ENCODE data around the gene FUNDC1.
A peak's percentile ranks its signal among the peaks of the same experiment; 100 is the strongest.
"Not testable (repeated sequence)": the region's sequence is repeated elsewhere in the genome, so short reads cannot be mapped to it uniquely, and the experiment has no call there.

FUNDC1 gene, protein sequence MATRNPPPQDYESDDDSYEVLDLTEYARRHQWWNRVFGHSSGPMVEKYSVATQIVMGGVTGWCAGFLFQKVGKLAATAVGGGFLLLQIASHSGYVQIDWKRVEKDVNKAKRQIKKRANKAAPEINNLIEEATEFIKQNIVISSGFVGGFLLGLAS

DNA sequence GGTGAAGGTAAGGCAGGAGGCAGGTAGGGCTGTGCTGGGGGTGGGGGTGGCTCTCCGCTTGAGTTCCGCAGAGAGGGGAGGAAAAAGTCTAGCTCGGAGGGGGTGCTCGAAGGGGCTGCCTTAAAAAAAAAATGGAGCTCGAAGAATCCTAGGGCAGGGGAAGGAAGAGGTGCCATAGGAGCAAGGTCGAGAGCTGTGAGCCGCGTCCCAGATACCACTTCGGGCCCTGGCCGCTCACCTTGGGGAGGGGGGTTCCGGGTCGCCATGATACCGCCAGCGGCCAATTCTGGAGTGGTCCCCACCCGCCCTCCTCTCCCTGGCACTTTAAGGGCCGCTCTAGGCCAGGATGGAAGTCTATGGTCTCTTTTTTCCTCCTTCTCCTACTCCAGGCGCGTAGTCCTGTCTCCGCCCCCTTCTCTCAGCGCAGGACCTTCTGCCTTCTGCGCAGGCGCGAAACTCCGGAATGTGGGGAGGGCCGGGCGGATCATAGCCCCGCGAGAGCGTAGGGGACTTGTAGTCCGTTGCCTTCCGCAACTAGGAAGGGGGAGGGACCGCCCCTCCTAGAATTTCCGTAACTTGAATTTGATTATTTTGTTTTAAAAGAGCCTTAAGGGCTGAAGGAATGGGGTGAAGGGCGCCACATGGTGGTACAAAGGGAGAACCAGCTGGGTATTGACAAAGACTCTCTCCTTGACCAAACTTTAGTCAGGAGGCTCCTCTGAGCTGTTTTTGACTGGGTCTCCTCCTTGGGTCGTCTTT lies at the start of gene FUNDC1:
TSS of gene FUNDC1 (minus strand) at position 293 of the 759 bp plus-strand sequence. CDS start at position 266, 27 bp downstream.
- peak; percentile 95 for DNase-seq

DNA sequence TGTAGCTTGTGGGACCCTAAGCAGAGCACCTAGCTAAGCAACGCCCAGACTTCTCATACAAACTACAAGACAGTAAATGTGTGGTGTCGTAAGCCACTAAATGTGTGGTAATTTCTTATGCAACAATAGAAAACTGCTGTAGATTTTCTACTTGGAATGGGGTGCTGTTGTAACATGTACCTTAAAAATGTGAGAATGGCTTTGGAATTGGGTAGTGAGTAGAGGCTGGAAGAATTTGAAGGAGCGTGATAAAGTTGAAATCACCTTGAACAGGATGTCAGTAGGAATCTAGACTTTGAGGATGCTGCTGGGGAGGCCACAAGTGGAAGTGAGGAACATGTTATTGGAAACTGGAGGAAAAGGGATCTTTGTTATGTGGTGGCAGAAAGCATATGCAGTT lies 43.2 kb upstream of the FUNDC1 start:
- DNase-seq, result no peak

DNA sequence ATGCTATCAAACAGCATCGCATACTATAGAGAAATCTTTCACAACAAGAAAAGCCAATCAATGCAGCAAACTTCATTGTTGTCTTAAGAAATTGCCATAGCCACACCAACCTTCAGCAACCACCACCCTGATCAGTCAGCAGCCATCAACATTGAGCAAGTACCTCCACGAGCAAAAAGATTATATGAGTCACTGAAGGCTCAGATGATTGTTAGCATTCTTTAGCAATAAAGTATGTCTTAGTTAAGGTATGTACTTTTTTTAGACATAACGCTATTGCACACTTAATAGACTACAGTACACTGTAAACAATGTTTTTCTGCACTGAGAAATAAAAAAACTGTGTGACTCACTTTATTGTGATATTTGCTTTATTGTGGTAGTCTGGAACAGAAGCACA lies 37.8 kb upstream of the FUNDC1 start:
- DNase-seq, result peak; percentile 7

DNA sequence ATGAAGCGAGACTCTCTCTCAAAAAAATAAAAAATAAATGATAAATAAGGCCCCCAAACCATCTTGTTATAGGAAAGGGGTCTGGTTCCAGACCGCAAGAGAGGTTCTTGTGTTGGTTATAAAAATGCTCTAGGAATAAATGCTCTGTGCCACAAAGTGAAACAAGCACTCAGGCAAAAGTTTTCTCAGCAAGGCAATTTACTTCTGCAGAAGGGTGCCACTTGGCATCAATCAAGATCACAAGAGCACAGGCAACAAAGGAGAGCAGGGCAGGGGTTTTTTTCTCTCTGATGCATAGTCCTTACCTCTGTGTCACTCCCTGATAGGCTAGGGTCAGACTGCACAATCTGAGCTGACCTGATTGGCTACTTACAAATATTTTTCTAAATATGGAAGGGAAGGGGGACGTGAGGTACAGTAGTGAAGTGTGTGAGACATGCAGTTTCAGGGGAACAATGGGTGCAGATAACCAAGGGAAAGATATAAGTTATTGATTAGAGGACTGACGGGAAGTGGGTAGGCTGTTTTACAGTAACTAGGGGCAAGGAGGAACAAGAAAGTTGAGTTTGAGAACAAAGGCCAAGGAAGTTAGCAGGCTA lies 29.8 kb upstream of the FUNDC1 start:
- no peak for DNase-seq

DNA sequence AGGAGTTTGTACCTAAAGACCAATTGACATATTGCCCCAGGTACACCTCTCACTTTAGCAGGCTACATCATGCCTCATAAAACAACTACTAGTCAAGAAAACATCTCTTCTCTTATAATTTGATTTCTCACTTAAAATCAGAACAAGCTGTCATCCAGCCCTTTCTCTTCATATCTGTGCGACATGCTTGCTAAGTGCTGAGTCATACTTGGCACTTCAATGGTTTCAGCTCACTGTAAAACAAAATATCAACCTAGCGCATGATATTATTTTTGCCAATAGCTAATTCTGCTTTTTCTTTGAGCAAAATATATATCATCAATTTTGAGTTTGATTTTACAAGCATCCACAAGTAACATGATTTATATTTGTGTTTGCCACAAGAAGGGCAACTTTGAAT lies 27.9 kb upstream of the FUNDC1 start:
- DNase-seq, result peak; percentile 63

DNA sequence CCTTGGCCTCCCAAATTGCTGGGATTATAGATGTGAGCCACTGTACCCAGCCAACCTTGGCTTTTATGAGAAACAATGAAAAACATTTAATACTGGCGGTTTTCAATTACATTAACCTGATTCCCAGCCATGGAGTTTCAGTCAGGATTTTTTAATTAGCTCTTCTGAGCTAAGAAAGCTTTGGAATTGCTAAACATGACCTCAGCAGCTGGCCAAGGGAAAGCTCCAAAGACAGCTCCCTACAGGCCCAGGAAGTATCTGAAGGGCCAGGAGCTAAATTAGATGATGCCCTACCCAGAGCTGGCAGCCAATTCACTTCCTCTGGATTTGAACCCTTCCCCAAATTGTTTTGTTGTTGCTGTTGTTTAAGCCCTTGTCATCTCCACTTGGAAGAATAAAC lies 26.5 kb upstream of the FUNDC1 start:
- no peak for DNase-seq

DNA sequence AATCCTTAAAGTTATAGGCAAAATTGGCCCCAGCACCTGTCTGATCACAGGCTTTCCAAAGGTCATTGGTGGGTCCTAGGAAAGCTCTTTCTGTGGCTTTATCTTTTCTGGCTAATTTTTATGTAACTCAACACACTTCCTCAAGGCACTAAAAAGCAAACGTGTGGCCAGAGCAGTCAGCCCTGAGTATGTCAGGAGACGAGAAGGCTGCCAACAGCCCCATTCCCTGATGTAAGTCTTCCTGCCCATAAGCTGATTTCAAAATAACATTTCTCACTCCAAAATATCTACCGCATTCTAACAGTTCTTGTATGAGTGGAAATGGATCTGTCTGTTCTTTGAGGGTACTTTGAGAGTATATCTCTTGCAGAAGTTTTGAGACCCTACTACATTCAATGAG lies 25.5 kb upstream of the FUNDC1 start:
- no peak for DNase-seq

DNA sequence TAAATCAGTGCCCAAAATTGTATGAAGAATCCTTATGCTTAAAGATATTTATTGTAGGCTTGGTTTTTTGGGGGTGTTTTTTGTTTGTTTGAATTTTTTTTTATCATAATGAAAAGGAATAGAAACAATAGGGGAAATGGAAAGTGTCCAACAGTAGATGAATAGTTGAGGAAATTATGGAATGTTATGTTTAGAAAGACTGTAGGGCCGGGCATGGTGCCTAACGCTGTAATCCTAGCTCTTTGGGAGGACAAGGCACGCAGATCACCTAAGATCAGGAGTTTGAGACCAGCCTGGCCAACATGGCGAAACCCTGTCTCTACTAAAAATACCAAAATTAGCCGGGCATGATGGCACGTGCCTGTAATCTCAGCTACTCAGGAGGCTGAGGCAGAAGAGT lies 19.2 kb upstream of the FUNDC1 start:
- not testable (repeated sequence) for DNase-seq

DNA sequence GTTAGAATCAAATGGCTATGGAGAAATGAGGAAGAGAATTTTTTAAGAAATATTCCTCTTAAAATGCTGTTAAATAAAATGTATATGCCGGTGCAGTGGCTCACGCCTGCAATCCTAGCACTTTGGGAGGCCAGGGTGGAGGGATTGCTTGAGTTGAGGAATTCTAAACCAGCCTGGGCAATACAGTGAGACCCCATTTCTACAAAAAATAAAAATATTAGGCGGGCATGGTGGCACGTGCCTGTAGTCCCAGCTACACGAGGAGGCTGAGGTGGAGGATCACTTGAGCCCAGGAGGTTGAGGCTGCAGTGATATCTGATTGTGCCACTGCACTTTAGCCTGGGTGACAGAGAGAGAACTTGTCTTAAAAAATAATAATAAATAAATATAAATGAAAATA lies 7.9 kb upstream of the FUNDC1 start:
- DNase-seq, result no peak

DNA sequence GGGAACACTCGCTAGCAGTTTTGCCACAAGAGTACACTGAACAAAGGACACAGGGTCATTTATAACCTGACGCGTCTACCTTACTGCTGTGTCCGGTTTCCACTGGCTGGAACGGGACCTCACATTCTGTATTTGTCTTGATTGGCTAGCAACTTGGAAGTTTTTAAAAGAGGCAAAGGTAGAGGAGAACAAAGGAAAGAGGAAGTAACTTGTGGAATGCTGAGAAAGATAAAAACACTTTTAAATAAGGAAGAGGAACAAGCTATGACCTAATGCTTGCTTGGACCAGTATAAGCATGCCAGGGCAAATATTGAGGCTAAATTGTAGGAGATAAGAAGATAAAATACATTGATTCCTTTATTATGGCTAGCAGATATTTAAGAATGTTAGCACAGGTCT lies 2.8 kb upstream of the FUNDC1 start:
- not testable (repeated sequence) for DNase-seq

DNA sequence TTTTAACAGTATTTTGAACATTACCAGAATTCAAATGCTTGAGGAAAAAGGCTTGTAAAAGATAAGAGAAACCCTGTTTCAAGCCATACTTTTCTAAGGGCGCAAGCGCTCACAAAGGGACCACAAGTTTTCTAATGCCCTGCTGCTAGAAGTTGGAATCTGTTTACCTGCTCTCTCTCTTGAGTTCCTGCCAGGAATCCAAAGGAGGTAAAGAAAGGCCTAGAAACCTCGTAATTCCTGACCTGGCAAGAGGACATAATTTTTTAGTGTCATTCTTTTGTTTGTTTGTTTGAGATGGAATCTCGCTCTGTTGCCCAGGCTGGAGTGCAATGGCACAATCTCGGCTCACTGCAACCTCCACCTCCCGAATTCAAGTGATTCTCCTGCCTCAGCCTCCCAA lies 1.4 kb upstream of the FUNDC1 start:
- DNase-seq, result no peak

DNA sequence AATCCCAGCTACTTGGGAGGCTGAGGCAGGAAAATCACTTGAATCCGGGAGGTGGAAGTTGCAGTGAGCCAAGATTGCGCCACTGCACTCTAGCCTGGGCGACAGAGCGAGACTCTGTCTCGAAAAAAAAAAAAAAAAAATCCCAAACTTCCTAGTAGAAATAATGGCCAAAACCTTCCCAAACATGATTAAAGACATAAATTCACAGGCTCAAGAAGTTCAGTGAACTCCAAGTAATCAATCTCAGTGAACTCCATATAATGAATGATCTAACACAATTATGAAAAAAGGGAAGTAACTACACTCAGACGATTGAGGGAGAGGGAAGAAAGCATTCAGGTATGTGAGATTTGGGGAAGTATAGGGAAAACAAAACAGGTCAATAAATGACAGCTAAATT lies 6.5 kb downstream of the FUNDC1 start:
- DNase-seq, result no peak

DNA sequence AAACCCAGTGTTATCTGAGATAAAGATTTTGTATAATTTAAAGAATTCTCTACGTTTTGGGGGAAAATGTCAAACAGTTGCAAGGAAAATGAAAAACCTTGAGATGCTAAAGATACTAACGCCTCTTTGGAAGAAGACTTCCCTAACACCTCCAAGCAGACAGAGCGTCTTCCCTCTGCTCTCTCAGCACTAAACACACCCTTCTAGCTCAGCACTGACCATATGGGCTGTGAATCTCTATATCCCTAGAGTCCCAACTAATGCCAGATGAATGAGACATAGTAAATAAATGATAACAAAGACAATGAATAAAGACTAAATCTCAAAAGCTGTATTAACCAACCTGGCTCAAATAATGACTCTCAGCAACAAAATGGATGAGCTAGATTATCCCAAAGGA lies 13.3 kb downstream of the FUNDC1 start:
- no peak for DNase-seq

DNA sequence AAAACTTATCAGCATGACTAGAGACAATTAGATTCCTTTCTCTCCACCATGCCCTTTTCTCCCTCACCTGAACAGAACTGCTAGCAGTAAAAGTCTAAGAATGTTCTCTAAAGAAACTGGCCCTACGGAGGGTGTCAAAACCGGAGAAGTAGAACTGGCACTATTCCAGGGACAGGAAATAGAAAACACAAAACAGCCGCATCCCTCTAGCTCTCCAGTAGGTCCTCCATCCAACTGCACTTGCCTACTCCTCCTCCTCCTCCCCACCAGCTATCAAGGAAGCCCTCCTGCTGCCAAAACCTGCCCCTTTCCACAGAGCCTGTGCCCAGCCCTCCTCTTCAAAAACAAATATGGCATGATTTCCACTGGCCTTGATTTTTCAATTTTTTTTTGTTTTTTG lies 28.4 kb downstream of the FUNDC1 start:
- DNase-seq, result no peak

DNA sequence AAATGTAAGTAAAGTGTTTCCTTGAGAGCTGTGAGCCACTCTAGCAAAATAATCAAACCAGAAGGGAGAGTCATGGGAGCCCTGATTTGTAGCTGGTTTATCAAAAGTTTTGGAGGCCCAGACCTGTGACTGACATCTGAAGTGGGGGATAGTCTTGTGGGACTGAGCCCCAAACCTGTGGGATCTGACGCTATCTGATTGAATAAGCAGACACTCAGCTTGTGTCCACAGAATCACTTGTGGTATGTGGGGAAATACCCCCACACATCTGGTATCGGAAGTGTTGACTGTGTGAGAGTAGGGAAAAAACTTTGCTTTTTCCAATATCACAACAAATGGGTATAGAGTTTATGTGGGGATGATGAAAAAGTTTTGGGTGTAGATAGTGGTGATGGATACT lies 35.4 kb downstream of the FUNDC1 start:
- DNase-seq, result no peak

DNA sequence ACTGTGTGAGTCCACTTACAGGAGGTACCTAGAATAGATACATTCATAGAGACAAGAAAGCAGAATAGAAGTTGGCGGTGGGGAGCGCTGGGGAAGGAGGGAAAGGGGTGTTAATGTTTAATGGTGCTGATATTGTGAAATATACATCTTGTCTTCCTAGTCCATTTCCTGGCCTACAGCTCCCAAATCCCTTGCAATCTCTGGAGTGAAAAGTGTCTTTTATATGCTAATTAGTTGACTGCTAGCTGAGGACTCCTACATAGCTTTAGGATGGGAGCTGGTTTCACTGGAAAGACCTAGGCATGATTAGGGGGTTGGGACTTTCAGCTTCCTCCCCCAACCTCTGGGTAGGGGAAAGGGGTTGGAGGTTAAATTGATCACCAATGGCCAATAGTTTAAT lies 36.0 kb downstream of the FUNDC1 start:
- no peak for DNase-seq

DNA sequence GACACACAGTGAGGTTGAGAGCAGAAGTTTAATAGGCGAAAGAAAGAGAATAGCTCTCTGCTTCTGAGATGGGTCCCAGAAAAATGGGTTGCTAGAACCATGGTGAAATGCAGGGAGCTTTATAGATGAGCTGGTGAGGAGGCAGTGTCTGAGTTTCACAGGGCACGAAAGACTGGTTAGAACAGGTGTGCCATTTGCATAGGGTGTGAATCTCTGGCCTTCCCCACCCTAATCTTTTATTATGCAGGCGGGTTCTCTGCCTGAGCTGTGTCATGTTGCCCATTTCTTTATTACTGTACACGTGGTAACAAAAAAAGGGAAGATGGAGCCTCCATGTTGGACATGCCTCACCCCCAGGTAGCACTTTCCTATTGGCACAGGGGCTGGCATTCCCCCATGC lies 39.1 kb downstream of the FUNDC1 start:
- no peak for DNase-seq

DNA sequence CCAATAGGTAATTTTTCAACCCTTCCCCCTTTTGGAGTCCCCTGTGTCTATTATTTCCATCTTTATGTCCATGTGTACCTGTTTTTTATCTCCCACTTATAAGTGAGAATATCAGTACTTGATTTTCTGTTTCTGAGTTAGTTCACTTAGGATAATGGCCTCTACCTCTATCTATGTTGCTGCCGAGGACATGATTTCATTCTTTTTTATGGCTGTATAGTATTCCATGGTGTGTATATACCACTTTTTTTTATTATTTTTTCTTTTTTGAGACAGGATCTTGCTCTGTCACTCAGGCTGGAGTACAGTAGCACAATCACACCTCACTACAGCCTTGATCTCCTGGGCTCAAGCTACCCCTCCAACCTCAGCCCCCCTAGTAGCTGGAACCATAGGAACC lies 47.6 kb downstream of the FUNDC1 start:
- DNase-seq, result no peak

DNA sequence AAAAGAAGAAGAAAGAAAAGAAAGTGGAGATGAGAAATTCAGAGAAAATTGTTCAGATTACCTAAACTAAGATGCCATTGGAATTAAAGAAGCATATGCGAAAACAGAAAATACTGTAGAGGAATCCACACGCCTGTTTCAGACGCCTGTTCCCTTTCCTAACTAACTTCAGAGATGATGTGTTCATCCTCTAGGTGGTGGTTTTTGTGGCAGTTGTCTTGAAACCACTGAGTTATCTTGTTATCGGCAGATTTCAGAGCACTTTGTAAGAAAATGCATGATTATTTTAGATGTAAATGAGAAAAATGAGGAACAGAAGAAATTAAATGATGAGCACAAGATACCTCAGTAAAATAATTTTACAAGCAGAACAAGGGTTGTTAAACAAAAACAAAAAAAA lies 48.3 kb downstream of the FUNDC1 start:
- DNase-seq, result no peak

DNA sequence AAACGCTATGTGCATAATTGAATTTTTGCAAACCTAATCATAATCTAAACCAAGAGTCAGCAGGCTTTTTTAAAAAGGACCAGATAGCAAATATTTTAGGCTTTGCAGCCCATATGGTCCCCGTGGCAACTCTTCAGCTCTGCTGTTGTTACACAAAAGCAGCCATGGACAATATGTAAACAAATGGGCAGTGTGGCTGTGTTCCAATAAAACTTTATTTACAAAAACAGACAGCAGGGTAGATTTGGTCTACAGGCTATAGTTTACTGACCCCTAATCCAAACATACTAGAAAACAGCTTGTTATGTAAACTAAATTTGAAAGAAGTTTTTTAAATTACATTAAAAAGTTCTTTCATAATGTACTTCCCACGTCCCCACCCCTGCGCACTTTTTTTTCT lies 53.1 kb downstream of the FUNDC1 start:
- no peak for DNase-seq

DNA sequence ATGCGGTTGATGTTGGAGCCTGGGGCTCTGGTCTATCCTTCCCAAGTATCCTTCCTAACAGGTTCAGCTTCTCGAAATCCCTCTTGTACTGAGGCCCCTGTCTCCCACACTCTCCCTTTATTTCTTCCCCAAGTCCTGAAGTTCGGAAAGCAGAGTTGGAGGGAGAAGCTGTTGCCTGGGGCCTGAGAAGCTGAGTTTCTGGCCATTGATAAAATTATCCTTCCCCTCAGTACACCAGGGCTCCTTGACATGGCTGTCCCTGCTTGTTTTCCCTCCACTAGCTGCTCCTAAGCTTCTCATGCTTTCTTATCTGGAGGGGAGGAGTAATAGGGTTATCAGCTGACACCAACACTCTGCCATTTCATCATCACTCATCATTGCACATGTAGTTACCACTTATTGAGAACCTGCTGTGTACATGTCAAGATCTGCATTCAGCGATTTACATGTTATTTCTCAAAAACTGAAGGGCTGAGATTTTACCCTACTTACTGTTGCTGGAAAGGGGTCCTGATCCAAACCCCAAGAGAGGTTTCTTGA lies 58.0 kb downstream of the FUNDC1 start:
- DNase-seq, result no peak

DNA sequence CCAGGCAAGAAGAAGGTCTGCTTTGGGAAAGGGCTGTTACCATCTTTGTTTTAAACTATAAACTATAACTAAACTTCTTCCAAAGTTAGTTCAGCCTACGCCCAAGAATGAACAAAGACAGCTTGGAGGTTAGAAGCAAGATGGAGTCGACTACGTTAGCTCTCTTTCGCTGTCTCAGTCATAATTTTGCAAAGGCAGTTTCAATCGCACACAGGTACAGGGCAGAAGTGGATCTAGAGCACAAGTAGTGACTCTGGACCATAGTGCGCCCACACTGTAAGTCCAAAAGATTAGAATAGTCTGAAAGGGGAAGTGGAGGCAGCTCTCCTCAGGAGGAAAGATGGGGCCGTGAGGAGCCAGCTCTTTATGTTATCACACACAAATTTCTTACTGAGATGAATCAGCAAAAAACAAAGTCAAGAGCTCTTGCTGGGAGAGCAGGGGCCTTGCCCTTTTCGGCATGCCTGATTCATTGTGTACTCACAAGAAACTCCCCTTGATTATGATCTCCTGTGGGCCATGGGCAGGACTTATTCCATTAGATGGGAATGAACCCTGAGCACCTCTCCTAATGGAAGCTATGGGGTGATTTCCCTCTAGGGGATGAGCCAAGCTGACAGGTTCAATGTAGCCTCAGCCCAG lies 58.6 kb downstream of the FUNDC1 start:
- DNase-seq, result no peak

DNA sequence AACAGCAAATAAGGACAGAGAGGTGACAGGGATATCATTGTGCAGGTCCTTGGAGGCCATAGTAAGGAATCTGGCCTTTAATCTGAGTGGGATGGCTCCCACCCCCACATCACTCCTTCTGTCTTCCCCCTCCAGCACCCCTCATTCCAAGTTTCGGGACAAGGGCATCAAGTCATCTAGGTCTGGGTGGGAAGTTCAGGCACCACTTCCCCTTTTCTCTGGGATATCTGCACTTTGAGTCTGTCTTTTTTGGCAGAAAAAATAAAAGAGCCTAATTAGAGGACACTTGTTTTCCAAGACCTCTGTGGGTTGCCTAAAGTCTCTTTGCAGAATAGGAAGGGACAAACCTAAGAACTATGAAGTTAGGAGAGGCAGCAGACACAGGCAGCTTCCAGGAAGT lies 60.1 kb downstream of the FUNDC1 start:
- no peak for DNase-seq

DNA sequence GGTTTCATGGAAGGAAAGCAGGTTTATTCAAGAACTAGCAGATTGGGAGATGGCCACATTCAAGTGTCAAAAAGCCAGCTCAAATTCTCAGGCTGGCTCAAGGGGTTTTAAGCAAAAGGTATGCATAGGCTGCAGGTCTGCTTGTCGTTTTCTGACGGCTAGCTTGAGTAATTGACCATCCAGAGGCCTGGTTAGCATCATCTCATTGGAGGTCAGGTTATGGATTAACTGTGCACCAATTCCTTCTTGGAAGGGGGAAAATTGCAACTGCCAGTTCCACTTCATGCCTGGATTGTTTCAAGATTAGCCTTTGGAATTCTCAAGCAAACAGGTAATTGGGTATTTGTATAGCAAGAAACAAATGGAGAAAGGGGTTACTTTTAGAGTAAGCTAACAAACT lies 62.1 kb downstream of the FUNDC1 start:
- no peak for DNase-seq

Measured in DMS53 (cell line).